ENCODE results near the gene OGA.

DNA sequence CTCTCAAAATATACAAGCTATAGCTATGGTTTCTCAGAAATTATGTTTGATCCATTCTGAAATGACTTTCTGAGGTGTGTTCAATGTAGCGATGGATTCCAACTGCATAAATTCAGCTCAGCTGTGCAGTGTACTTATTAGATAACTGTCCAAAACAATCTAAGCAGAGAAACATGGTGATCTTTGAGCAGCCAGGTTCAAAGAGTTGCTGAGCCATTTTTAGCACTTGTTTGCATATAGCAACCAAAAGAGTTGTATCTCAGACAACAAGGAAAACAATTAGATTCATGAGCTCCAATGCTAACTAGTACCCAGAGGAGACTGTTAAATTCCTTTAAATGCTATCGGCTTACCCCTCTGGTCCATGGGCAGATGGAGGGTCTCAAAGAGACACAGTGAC lies 41.3 kb upstream of the OGA start:
- TF ChIP-seq, protein P1, sequence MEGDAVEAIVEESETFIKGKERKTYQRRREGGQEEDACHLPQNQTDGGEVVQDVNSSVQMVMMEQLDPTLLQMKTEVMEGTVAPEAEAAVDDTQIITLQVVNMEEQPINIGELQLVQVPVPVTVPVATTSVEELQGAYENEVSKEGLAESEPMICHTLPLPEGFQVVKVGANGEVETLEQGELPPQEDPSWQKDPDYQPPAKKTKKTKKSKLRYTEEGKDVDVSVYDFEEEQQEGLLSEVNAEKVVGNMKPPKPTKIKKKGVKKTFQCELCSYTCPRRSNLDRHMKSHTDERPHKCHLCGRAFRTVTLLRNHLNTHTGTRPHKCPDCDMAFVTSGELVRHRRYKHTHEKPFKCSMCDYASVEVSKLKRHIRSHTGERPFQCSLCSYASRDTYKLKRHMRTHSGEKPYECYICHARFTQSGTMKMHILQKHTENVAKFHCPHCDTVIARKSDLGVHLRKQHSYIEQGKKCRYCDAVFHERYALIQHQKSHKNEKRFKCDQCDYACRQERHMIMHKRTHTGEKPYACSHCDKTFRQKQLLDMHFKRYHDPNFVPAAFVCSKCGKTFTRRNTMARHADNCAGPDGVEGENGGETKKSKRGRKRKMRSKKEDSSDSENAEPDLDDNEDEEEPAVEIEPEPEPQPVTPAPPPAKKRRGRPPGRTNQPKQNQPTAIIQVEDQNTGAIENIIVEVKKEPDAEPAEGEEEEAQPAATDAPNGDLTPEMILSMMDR (IDR thresholded peaks at IDR 0.05; ENCODE audit: insufficient read depth, low read depth, low read length) = no peak
- TF ChIP-seq EZH2 (IDR thresholded peaks at IDR 0.05; ENCODE audit: insufficient read depth, low read length) = no peak
